Loucy (cell line): ENCODE measurements around the gene CNKSR2.

Experiments
- H2AFZ ChIP-seq: fragments of 200-600 bp; sonication (generic); 2 replicates; pipeline ENCODE4 v1.6.0; 2016; ENCODE audit warnings: antibody characterized with exemption, mild to moderate bottlenecking, low read length, moderate library complexity
- H3F3A ChIP-seq: fragments of 200-600 bp; 2 replicates; pipeline ENCODE4 v1.6.0; 2016; ENCODE audit warnings: antibody characterized with exemption, low read depth, mild to moderate bottlenecking
- H3K27me3 ChIP-seq: fragments of 200-600 bp; sonication (generic); 2 replicates; pipeline ENCODE4 v1.6.1; 2014; ENCODE audit warnings: low read length, mild to moderate bottlenecking; ENCODE audit not compliant: insufficient read depth, poor library complexity, severe bottlenecking
- H3K36me3 ChIP-seq: fragments of 200-600 bp; sonication (generic); 2 replicates; pipeline ENCODE4 v1.6.1; 2016; ENCODE audit warnings: low read length; ENCODE audit not compliant: insufficient read depth
- H3K4me1 ChIP-seq: fragments of 200-600 bp; sonication (generic); 2 replicates; pipeline ENCODE4 v1.5.1; 2014; ENCODE audit warnings: low read length, mild to moderate bottlenecking; ENCODE audit not compliant: insufficient read depth, poor library complexity, severe bottlenecking
- H3K4me2 ChIP-seq: fragments of 200-600 bp; sonication (generic); 2 replicates; pipeline ENCODE4 v1.6.0; 2014; ENCODE audit warnings: antibody characterized with exemption, low read length, low read depth, mild to moderate bottlenecking; ENCODE audit not compliant: poor library complexity, severe bottlenecking
- H3K4me3 ChIP-seq: fragments of 200-600 bp; sonication (generic); 2 replicates; pipeline ENCODE4 v1.5.1; 2014; ENCODE audit warnings: low read length, mild to moderate bottlenecking, mixed read lengths; ENCODE audit not compliant: poor library complexity, severe bottlenecking
- H3K79me2 ChIP-seq: fragments of 200-600 bp; sonication (generic); 2 replicates; pipeline ENCODE4 v1.6.1; 2014; ENCODE audit warnings: low read length; ENCODE audit not compliant: insufficient read depth
- H3K9ac ChIP-seq: fragments of 200-600 bp; sonication (generic); 2 replicates; pipeline ENCODE4 v1.6.0; 2014; ENCODE audit warnings: mild to moderate bottlenecking, low read depth, low read length, moderate library complexity; ENCODE audit not compliant: poor library complexity, severe bottlenecking
- H3K9me2 ChIP-seq: fragments of 200-600 bp; sonication (generic); replicated peaks from 2 replicates; pipeline ENCODE4 v1.6.1; 2016; ENCODE audit warnings: low read depth, low read length, mixed read lengths
- H3K9me3 ChIP-seq: fragments of 200-600 bp; sonication (generic); 2 replicates; pipeline ENCODE4 v1.6.1; 2014; ENCODE audit warnings: mild to moderate bottlenecking, antibody characterized with exemption, low read length, low read depth; ENCODE audit not compliant: insufficient read depth
- H4K20me1 ChIP-seq: fragments of 200-600 bp; sonication (generic); 2 replicates; pipeline ENCODE4 v1.6.0; 2014; ENCODE audit warnings: antibody characterized with exemption, low read length, mild to moderate bottlenecking; ENCODE audit not compliant: insufficient read depth, poor library complexity, severe bottlenecking
- CTCF ChIP-seq: fragments of 200-600 bp; sonication (generic); conservative IDR thresholded peaks from 2 replicates; pipeline ENCODE4 v1.5.1; 2014; ENCODE audit warnings: mild to moderate bottlenecking, antibody characterized with exemption, low read length
- EZH2phosphoT487 ChIP-seq: fragments of 200-600 bp; IDR thresholded peaks from 2 replicates; pipeline ENCODE4 v1.6.1; 2018; ENCODE audit warnings: antibody characterized with exemption, mild to moderate bottlenecking, moderate library complexity, borderline replicate concordance

The CNKSR2 gene

DNA sequence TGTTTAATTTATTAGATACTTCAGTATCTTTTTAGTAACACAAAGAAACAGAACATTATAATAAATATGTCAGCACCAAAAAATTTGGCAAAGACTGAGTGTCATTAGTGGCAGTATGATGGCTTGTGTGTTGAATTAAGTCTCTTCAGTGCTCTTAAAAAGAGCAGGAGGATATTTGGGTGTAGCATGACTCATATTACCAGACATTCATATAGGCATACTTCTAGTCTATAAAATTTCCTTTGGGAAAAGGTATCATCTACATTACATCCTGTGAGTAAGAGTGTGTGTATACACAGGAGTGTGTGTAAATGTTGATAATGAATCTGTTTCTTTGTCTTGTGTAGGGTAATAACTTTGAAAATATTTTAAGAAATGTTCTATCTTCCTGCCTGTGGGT, 135.7 kb downstream of the CNKSR2 start:
- no peaks in the 10 kb centered on the region for H3K9me2 ChIP-seq
- no peaks in the 10 kb centered on the region for H3F3A ChIP-seq
- H3K9ac ChIP-seq: no peak overlapping the region
- H3K27me3 ChIP-seq: no peaks in the 10 kb centered on the region
- no peak overlapping the region for H3K4me2 ChIP-seq
- H2AFZ ChIP-seq: no peak overlapping the region
- H4K20me1 ChIP-seq: no peaks in the 10 kb centered on the region
- H3K4me1 ChIP-seq: no peaks in the 10 kb centered on the region
- TF ChIP-seq CTCF (no peak), EZH2phosphoT487 (no peak)
- no peak overlapping the region for H3K4me3 ChIP-seq
- H3K9me3 ChIP-seq: no peaks in the 10 kb centered on the region
- no peaks in the 10 kb centered on the region for H3K79me2 ChIP-seq
- H3K36me3 ChIP-seq: no peaks in the 10 kb centered on the region

GRCh38 chrX:21524008-21524407, 149.8 kb downstream of the CNKSR2 start:
- Histone ChIP-seq H3K9ac (no peak overlapping the region), H3K4me2 (no peak overlapping the region), H2AFZ (no peak overlapping the region), H3K9me2 (no peaks in the 10 kb centered on the region), H3K9me3 (no peaks in the 10 kb centered on the region), H3K4me3 (no peak overlapping the region), H3K36me3 (no peaks in the 10 kb centered on the region), H3K27me3 (no peaks in the 10 kb centered on the region), H3K79me2 (no peaks in the 10 kb centered on the region), H3F3A (no peaks in the 10 kb centered on the region), H4K20me1 (no peaks in the 10 kb centered on the region), H3K4me1 (no peaks in the 10 kb centered on the region)
- no peak for TF ChIP-seq CTCF
- TF ChIP-seq EZH2phosphoT487: no peak

- no peak for TF ChIP-seq EZH2phosphoT487
- no peak for TF ChIP-seq CTCF
- Histone ChIP-seq H3K4me2 (no peak overlapping the region), H2AFZ (no peak overlapping the region), H3K9me2 (no peaks in the 10 kb centered on the region), H3K79me2 (no peaks in the 10 kb centered on the region), H4K20me1 (no peaks in the 10 kb centered on the region), H3F3A (no peaks in the 10 kb centered on the region), H3K4me3 (no peak overlapping the region), H3K9me3 (no peaks in the 10 kb centered on the region), H3K9ac (no peak overlapping the region), H3K27me3 (no peaks in the 10 kb centered on the region), H3K4me1 (no peaks in the 10 kb centered on the region), H3K36me3 (no peaks in the 10 kb centered on the region)
Observed at GRCh38 chrX:21528076-21528475, 153.9 kb downstream of the CNKSR2 start.
